ENCODE measurements around the gene LEMD3.
"Not testable (repeated sequence)": the region's sequence is repeated elsewhere in the genome, so short reads cannot be mapped to it uniquely, and the experiment has no call there.

The LEMD3 gene

GRCh38 chr12:65277994-65278575 is 108.7 kb downstream of the LEMD3 start:
- H3K9me3 Mint-ChIP-seq, result no peaks in the 10 kb centered on the region
- H3K4me3 Mint-ChIP-seq, result peak overlapping the region; percentile 42 to 54
- ATAC-seq (peak; percentile 40), DNase-seq (no peak)
- peaks cover 13% of the 10 kb centered on the region for H3K4me1 Mint-ChIP-seq
- peaks cover 71% of the 10 kb centered on the region for H3K27me3 Mint-ChIP-seq
- H3K27ac Mint-ChIP-seq, result no peak overlapping the region

GRCh38 chr12:65278576-65279368 is 109.4 kb downstream of the LEMD3 start, which contains the start of gene MSRB3:
TSS of gene MSRB3 (plus strand) at chr12:65278683. CDS start at chr12:65308580, 29,897 bp downstream.
- H3K4me3 Mint-ChIP-seq, result peak within 1 kb of the TSS; percentile 67 to 72
- peaks cover 69% of the 10 kb centered on the region for H3K27me3 Mint-ChIP-seq
- peaks cover 13% of the 10 kb centered on the region for H3K4me1 Mint-ChIP-seq
- no peak within 1 kb of the TSS for H3K27ac Mint-ChIP-seq
- ATAC-seq (peak; percentile 83), DNase-seq (peak; percentile 26 to 37)
- no peaks in the 10 kb centered on the region for H3K9me3 Mint-ChIP-seq

GRCh38 chr12:65279369-65280112 is 110.2 kb downstream of the LEMD3 start:
- Mint-ChIP-seq H3K4me3 (peak overlapping the region; percentile 67 to 72), H3K9me3 (no peaks in the 10 kb centered on the region), H3K27ac (no peak overlapping the region), H3K27me3 (peaks cover 67% of the 10 kb centered on the region), H3K4me1 (peaks cover 13% of the 10 kb centered on the region)
- DNase-seq, result no peak
- no peak for ATAC-seq

GRCh38 chr12:65280306-65280705 is 110.9 kb downstream of the LEMD3 start:
- H3K4me3 Mint-ChIP-seq, result no peak overlapping the region

GRCh38 chr12:65282840-65283239 is 113.5 kb downstream of the LEMD3 start:
- ATAC-seq, result no peak
- Mint-ChIP-seq H3K4me3 (no peak overlapping the region), H3K27ac (no peak overlapping the region), H3K27me3 (peaks cover 52% of the 10 kb centered on the region), H3K9me3 (no peaks in the 10 kb centered on the region), H3K4me1 (peaks cover 5% of the 10 kb centered on the region)
- DNase-seq, result no peak

More at GRCh38 chr12:65280306-65280705, 110.9 kb downstream of the LEMD3 start:
- ATAC-seq (no peak), DNase-seq (no peak)
- Mint-ChIP-seq H3K4me1 (peaks cover 11% of the 10 kb centered on the region), H3K27me3 (peaks cover 64% of the 10 kb centered on the region), H3K9me3 (no peaks in the 10 kb centered on the region), H3K27ac (no peak overlapping the region)

GRCh38 chr12:65285532-65285931 is 116.1 kb downstream of the LEMD3 start:
- ATAC-seq, H3K4me3 Mint-ChIP-seq, H3K4me1 Mint-ChIP-seq, H3K27ac Mint-ChIP-seq, H3K9me3 Mint-ChIP-seq, DNase-seq: not testable (repeated sequence)
- H3K27me3 Mint-ChIP-seq, result peaks cover 32% of the 10 kb centered on the region

GRCh38 chr12:65287426-65287825 is 118.0 kb downstream of the LEMD3 start:
- Mint-ChIP-seq H3K27me3 (peaks cover 19% of the 10 kb centered on the region), H3K27ac (no peak overlapping the region), H3K9me3 (no peaks in the 10 kb centered on the region), H3K4me1 (no peaks in the 10 kb centered on the region), H3K4me3 (no peak overlapping the region)
- ATAC-seq, result no peak
- no peak for DNase-seq

GRCh38 chr12:65292241-65292640 is 122.9 kb downstream of the LEMD3 start:
- Mint-ChIP-seq H3K27me3 (peaks cover 12% of the 10 kb centered on the region), H3K4me3 (no peak overlapping the region), H3K27ac (no peak overlapping the region), H3K4me1 (no peaks in the 10 kb centered on the region), H3K9me3 (peaks cover 0 to 6% of the 10 kb centered on the region in 2 donors)
- DNase-seq, result no peak
- no peak for ATAC-seq

GRCh38 chr12:65293735-65294134 is 124.4 kb downstream of the LEMD3 start:
- Mint-ChIP-seq H3K4me3 (no peak overlapping the region), H3K27me3 (peaks cover 6% of the 10 kb centered on the region), H3K9me3 (peaks cover 0 to 6% of the 10 kb centered on the region in 2 donors), H3K27ac (no peak overlapping the region), H3K4me1 (no peaks in the 10 kb centered on the region)
- ATAC-seq (no peak), DNase-seq (no peak)

- no peak for ATAC-seq
- Mint-ChIP-seq H3K27ac (no peak overlapping the region), H3K9me3 (peaks cover 0 to 6% of the 10 kb centered on the region in 2 donors), H3K4me3 (no peak overlapping the region), H3K27me3 (peaks cover 6% of the 10 kb centered on the region), H3K4me1 (no peaks in the 10 kb centered on the region)
- DNase-seq, result no peak
Observed at GRCh38 chr12:65294641-65295262, 125.4 kb downstream of the LEMD3 start.

GRCh38 chr12:65296508-65297265 is 127.3 kb downstream of the LEMD3 start:
- no peak overlapping the region for H3K27ac Mint-ChIP-seq
- DNase-seq (no peak), ATAC-seq (no peak)
- H3K9me3 Mint-ChIP-seq, result peaks cover 0 to 6% of the 10 kb centered on the region in 2 donors
- no peak overlapping the region for H3K4me3 Mint-ChIP-seq
- peaks cover 6% of the 10 kb centered on the region for H3K27me3 Mint-ChIP-seq
- H3K4me1 Mint-ChIP-seq, result no peaks in the 10 kb centered on the region

All from stimulated activated naive CD8-positive, alpha-beta T cell treated with anti-CD3 and anti-CD28 coated beads, Interleukin-15, amount 100 ng/mL, for 72 hours (primary cell).